Fibroblast of mammary gland (primary cell): ENCODE measurements around the gene PRKCB.

Experiments used
- DNase-seq: peaks from one replicate; pipeline ENCODE4 v3.0.0-alpha.2; 2010; ENCODE audit warnings: low read depth
- H3K4me3 ChIP-seq: 2 replicates; pipeline ENCODE4 v1.5.1; 2011; ENCODE audit warnings: low read depth, mild to moderate bottlenecking, low read length, moderate library complexity; ENCODE audit not compliant: control insufficient read depth
- TF ChIP-seq, protein P1 (sequence below): conservative IDR thresholded peaks from 2 replicates; pipeline ENCODE4 v1.5.1; 2011; ENCODE audit warnings: low read depth, low read length, inconsistent platforms; ENCODE audit not compliant: control insufficient read depth, insufficient read depth

The PRKCB gene

DNA sequence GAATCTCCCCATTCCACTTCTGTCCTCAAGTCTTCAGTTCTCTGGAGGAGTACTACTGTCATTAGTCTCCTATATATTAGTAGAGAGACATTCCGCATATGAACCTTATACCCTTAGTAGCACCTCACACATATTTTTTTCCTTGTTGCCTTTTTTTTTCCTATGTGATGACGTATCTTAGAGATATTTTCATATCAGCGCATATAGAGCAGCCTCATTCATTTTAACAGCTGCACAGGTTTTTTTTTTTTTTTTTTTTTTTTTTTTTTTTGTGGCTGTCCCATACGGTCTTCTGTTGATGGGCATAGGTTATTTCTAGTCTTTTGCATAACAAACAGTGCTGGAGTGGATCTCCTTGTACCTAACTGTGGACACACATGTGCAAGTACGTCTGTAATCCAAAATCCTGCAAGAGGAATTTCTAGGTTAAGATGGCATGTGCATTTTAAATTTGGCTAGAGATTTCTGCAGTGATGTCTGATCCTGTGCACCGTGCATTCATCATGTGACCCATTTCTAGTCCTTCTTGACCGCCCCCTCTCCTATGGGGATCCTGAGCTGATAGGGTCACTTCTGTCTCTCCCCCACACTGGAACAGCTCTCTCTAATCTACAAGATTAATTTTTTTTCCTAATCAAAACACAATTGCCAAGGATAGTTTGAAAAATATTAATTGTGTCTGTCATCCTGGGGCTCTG, 64.8 kb downstream of the PRKCB start:
- TF ChIP-seq, protein P1, sequence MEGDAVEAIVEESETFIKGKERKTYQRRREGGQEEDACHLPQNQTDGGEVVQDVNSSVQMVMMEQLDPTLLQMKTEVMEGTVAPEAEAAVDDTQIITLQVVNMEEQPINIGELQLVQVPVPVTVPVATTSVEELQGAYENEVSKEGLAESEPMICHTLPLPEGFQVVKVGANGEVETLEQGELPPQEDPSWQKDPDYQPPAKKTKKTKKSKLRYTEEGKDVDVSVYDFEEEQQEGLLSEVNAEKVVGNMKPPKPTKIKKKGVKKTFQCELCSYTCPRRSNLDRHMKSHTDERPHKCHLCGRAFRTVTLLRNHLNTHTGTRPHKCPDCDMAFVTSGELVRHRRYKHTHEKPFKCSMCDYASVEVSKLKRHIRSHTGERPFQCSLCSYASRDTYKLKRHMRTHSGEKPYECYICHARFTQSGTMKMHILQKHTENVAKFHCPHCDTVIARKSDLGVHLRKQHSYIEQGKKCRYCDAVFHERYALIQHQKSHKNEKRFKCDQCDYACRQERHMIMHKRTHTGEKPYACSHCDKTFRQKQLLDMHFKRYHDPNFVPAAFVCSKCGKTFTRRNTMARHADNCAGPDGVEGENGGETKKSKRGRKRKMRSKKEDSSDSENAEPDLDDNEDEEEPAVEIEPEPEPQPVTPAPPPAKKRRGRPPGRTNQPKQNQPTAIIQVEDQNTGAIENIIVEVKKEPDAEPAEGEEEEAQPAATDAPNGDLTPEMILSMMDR = no peak
- DNase-seq = no peak
- no peak overlapping the region for H3K4me3 ChIP-seq

DNA sequence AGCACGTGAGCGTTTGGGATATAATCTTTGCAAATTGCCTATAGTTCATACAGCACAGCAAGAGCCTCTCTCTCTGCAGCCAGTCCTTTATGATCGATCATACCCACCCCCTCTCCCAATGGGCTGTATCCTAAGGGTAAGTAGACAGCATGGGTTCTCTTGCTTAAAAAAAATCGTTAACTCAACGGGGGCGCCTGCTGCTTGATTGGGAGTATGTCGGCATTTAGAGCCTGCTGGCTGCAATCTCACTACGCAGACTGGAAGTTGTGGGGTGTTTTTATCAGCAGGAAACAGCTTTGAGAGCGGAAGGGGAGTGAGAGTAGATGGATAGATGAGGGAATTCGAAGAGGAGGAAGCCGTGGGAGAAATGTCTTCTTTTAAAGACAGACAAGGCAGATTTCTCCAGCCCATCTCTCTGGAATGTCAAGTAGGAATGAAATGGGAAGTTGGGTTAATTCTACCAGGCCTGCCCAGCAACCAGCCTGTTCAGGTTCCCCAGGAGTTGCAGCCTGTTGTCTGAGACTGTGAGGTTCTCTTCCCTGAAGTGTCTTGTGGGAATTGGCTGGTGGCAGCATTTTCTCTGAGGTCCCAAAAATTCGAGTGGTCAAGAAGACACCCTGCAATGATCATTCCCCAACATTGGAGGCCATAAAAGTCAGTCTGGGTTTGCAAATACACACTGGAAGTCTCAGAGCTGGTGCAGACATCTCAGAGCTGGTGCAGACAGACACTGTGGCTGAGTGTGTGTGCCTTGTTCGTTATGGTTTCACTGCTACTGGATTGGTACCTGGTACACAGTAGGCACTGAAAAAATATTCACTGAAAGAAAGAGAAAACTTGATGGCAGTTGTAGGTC, 65.6 kb downstream of the PRKCB start:
- TF ChIP-seq, protein P1 = no peak
- no peak for DNase-seq
- no peak overlapping the region for H3K4me3 ChIP-seq

DNA sequence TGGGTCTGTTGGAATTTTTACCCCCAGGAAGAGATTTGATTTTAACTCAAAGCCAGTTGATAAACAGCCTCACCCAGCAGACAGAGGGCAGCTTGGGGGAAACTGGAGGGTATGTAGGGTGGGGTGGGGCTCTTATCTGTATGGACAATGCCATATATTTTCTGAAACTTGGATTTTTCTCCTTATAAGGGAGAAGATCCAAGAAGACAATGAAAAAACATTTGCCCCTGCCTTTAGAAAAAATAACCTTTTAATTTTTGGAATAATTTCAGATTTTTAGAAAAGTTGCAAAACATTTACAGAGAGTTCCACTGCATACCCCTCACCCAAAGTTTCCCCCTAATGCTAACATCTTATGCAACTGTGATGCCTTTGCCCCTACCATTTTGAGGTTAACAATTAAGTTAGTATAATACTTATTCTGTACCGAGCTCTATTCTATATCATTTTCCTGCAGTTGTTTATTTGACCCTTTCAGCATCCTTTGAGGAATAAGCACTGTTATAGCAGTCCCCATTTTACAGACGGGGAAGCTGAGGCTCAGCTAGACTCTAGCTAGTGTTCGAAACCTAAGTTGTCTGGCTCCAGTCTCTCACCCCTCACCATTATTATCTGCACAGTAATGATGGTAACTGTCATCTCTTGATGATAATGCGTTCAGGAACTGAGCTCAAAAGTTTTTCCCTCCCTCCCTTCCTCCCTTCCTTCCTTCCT, 66.4 kb downstream of the PRKCB start:
- TF ChIP-seq, protein P1 = no peak
- DNase-seq = no peak
- no peak overlapping the region for H3K4me3 ChIP-seq

DNA sequence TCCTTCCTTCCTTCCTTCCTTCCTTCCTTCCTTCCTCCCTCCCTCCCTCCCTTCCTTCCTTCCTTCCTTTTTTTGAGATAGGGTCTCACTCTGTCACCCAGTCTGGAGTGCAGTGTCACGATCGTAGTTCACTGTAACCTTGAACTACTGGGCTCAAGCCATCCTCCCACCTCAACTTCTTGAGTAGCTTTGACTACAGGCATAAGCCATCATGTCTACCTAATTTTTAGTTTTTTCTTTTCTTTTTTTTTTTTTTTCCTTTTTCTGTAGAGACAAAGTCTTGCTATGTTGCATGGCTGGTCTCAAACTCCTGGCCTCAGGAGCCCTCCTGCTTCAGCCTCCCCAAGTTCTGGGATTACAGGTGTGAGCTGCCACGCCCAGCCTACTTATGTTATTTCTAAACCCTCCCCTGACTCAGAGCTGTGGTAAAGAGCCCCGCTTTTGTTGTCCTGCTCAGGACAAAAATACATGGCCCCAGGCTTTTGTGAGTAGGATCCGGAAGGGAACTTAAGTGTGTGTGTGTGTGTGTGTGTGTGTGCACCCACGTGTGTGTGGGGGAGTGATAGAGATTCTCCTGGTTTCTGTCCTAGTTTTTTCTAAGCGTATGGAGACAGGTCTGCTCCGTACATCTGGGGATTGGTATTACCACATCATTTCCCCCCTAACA, 67.1 kb downstream of the PRKCB start:
- no peak overlapping the region for H3K4me3 ChIP-seq
- DNase-seq = no peak
- TF ChIP-seq, protein P1 = no peak

DNA sequence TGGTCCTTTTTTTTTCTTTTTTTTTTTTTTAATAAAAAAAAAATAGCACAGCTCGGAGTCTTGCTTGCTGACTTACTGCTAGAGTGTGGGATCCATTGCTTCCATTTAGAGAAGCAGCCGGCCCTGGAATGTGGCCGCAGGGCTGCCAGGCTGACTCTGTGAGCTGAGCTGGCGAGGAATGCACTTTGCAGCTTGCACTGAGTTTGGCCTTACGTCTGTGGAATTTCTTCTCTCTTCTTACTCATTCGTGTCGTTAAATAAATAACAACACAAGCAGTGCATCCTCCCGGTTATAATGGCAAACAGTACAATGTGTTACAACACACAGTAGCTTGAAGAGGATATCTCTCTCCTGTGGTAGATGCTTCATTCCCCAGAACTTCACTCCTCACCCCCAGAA, 69.2 kb downstream of the PRKCB start:
- no peak for DNase-seq
- H3K4me3 ChIP-seq = no peak overlapping the region
- TF ChIP-seq, protein P1 = no peak

DNA sequence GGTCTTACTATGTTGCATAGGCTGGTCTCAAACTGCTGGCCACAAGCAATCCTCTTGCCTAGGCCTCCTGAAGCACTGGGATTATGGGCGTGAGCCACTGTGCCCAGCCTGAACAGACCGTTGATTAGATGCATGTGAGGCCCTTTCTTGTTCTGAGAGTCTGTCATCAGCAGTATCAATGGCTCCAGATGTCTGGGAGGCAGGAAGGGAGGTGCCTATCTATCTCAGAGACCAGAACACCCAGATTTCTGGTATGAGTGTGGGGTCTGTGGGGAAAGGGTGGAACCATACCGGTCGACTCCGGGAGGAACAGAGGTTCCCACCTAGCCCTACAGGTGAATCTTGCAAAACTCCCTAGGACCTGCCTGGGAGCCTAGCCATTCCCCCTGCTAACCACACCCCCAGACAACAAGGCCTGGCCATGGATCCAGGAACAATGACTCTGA, 71.7 kb downstream of the PRKCB start:
- no peak overlapping the region for H3K4me3 ChIP-seq
- DNase-seq = no peak
- TF ChIP-seq, protein P1 = no peak
